Loucy (cell line): Measurements from ENCODE around the gene ABCA1.

Experiments
- CTCF ChIP-seq: fragments of 200-600 bp; sonication (generic); conservative IDR thresholded peaks from 2 replicates; pipeline ENCODE4 v1.5.1; 2014; ENCODE audit warnings: mild to moderate bottlenecking, antibody characterized with exemption, low read length
- EZH2phosphoT487 ChIP-seq: fragments of 200-600 bp; IDR thresholded peaks from 2 replicates; pipeline ENCODE4 v1.6.1; 2018; ENCODE audit warnings: antibody characterized with exemption, mild to moderate bottlenecking, moderate library complexity, borderline replicate concordance

GRCh38 chr9:104931256-104931655, 3.3 kb upstream of the ABCA1 start:
- TF ChIP-seq CTCF (no peak), EZH2phosphoT487 (no peak)
